G401 (cell line): ENCODE data around the gene DTNA. TPM values are rescaled to one million over a fixed set of nuclear protein-coding genes. Genes with fewer than 3 reads are reported as not detected.
"Not testable (repeated sequence)": the region's sequence is repeated elsewhere in the genome, so short reads cannot be mapped to it uniquely, and the experiment has no call there.

ENCODE experiments used
- DNase-seq: peaks from one replicate; pipeline ENCODE4 v3.0.0-alpha.2; 2015; ENCODE audit warnings: low spot score
- in situ Hi-C: cut with HindIII; loops from 2 replicates; pipeline ENCODE4 v1.10.0; 2016; ENCODE audit warnings: low sequenced_read_pairs, mixed read lengths
- total RNA-seq: library from RNA; depleted of rRNA; stranded (reverse); fragments of >200 nt; shearing (Covaris generic); gene quantifications from 2 replicates; pipeline ENCODE4 v1.2.3, GENCODE V29; 2014

Gene DTNA
- total RNA-seq, 1 experiment from 2014 or later, result 0.14 TPM

DNA sequence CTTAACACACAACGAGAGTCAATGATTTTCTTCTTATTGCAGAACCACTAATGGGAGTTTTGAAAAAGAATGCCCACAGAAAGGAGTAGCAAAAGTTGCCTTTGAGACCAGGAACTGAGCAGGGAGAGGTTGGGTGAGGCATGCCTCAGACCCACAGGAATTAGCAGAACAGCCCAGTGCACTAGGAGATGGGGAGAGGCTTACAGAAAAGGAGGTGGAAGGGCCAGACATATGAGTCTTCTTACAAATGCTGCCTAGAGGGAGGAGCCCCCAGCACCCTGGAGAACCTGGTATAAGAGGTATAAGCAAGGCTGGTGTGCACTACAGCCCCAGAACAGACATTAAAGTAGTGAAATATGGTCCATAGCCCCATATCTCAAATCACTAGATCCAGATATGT is 162.0 kb downstream of the DTNA start:
- in situ Hi-C loops, result no loop called here
- DNase-seq, result no peak

DNA sequence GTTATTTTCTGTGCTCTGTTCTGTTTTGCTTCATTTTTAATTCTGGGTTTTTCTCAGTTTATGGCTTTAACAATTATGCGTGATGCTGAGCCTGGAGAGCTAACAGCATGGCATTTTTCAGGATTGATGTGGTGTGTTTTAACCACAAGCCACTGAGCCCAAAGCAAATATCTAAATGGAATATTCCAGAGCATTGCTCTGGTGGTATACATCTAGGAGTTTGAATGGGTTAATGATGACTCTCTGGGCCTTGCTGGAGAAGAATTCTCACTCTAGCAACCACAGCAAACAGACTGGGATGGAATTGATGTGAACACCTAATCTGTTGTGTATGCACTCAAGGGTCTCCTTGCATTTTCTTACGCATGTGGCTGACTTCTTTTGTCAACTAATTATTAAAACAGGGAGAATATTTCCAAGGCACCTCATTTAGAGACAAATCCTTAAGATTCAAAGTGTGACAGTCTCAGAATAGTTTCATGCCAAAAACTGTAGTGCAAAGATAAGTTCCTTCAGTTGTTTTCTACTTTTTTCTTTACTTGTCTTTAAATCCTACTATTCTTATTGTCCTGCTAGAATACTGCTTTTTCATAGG is 164.0 kb downstream of the DTNA start:
- in situ Hi-C loops, result no loop called here
- no peak for DNase-seq

DNA sequence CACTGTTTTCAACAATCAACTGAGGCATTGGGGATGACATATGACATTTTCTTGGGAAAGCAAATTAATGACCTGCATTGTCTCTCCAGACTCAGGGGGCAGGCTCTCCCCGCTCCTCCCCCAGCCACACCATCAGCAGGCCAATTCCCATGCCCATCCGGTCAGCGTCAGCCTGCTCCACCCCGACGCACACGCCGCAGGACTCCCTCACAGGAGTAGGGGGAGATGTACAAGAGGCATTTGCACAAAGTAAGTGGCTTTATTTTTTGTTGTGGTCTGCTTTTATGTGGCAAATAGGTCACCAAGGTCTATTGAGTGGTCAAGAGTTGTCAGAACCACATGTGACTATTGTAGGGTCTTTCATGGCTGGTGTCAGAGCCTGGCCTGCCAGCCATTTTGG is 165.1 kb downstream of the DTNA start:
- in situ Hi-C loops, result no loop called here

DNA sequence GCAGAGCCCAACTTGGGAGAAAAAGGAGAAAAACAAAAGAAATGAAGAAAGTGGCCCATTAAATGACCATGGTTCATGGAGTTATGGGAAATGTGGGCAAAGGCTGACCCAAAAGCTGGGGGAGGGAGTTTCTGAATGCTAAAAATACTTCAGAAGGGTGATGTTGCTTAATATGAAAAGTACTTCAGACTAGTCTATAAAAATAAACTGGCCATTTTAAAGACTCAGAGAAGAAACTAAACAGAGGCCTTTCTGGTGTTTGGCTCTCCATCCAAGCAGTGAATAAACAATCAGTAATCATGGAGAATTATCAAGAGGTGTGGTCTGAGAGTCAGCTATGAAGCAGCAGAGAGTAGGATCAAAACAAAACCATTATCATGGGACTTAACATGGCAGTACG is 170.3 kb downstream of the DTNA start:
- in situ Hi-C loops, result no loop called here
- DNase-seq, result no peak

More for the DNA sequence above, 165.1 kb downstream of the DTNA start:
- no peak for DNase-seq

DNA sequence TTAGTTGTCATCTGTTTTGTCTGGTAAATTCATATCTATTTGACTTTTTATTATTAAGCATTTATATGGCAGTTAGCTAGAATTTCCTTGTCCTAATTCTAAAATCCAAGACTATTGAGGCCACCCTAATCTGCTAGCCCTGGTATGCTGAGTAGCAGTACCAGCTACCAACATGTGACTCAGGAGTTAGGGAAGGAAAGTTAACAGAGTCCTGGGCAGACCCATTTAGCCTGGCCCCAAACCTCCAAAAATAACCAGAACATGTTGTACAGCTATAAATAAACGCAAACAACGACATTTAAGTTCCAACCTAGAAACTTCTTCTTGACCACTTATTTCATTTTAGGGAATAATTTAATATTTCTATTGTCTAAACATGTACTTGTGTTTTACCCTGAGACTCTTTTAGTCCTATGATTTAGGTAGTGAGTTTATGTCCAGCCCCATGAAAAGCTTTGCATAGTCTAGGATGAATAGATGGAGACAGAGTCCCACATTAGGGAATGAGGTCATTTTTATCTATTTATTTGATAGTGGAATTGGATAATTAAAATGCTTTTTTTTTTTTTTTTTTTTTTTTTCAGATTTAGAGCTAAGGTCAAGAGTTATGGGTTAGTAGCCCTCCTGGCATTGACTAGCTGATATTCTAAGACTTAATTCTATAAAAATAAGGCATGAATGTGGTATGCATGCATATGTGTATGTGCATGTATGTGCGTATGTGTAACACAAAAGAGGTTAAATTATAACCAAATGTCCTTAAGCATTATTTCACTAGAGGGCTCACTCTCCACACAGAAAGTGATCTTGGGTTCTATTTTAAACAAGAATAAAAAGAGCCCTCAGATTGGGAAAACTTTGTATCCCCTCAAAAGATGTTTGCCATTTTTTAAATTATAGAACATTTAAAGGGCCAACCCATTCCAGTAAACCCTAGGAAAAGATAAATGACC is 171.1 kb downstream of the DTNA start:
- no peak for DNase-seq
- in situ Hi-C loops, result no loop called here

GRCh38 chr18:34884436-34884835 is 174.3 kb downstream of the DTNA start:
- no peak for DNase-seq
- in situ Hi-C loops, result no loop called here

GRCh38 chr18:34886177-34886576 is 176.1 kb downstream of the DTNA start:
- in situ Hi-C loops, result no loop called here
- no peak for DNase-seq

DNA sequence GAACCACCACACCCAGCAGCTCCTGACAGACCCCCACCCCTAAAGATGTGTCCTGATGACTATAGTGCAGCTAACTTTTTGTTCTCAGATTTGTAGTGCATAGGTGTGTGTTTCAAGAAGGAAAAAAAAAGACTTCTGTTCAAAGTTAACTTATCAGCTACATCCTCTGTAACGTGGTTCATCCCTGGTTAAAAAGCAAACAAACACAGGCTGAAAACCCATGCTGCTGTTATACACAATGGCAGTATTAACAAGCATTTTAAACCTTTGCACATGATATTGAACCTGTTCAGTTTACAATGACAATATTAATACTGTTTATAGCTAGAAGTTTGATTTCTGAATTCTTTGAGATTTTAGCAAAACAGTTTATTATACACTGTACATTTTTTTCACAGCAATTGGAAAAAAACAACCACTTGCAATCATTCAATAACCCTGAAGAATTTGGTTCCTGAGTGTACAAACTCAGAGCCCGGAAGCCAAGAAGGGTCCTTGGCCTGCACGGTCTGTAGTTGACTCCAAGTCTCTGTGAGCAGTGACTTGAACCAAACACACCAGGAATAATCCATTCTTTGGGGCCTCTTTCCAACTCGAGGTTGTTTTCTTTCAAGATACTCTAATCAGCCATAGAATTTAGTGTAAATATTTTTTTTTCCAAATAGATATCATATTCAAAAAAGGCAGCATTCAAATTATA is 177.9 kb downstream of the DTNA start:
- DNase-seq, result no peak
- in situ Hi-C loops, result no loop called here

GRCh38 chr18:34890486-34891085 is 180.5 kb downstream of the DTNA start:
- in situ Hi-C loops, result no loop called here

GRCh38 chr18:34892379-34892778 is 182.3 kb downstream of the DTNA start:
- in situ Hi-C loops, result no loop called here
- no peak for DNase-seq

More at GRCh38 chr18:34890486-34891085, 180.5 kb downstream of the DTNA start:
- DNase-seq, result no peak

DNA sequence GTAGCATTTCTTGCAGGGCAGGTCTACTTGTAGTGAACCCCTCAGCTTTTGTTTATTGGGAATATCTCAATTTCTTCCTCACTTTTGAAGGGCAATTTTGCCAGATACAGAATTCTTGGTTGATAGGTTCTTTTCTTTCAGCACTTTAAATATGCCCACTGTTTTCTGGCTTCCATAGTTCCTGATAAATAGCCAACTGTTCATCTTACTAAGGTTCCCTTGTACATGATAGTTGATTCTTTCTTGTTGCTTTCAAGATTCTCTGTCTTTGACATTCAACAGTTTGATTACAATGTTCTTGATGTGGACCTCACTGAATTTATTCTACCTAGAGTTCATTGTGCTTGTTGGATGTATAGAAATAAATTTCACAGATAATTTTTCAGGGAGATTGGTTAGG is 183.1 kb downstream of the DTNA start:
- no peak for DNase-seq
- in situ Hi-C loops, result no loop called here

DNA sequence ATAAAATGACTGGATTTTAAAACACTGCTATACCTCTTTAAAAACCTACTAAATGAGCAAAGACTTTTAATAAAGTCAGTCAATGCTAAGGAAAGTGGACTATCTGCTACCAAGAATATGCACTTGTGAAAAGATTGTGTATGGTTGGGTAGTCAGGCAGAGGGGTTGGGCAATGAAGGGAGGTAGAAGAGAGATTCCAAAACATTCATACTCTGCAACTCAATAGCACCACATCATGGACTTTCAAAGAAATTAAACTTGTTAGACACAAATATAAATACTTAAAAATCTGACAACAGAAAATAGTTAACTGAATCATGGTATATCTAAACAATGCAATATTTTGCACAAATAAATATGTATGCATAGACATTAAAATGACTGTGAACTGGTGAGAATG is 191.2 kb downstream of the DTNA start:
- no peak for DNase-seq
- in situ Hi-C loops, result no loop called here

- in situ Hi-C loops, result no loop called here
- DNase-seq, result no peak
These were observed 194.9 kb downstream of the DTNA start for GRCh38 chr18:34904994-34905393.

- DNase-seq, in situ Hi-C loops: not testable (repeated sequence)
These were observed 196.9 kb downstream of the DTNA start for GRCh38 chr18:34906985-34907384.

DNA sequence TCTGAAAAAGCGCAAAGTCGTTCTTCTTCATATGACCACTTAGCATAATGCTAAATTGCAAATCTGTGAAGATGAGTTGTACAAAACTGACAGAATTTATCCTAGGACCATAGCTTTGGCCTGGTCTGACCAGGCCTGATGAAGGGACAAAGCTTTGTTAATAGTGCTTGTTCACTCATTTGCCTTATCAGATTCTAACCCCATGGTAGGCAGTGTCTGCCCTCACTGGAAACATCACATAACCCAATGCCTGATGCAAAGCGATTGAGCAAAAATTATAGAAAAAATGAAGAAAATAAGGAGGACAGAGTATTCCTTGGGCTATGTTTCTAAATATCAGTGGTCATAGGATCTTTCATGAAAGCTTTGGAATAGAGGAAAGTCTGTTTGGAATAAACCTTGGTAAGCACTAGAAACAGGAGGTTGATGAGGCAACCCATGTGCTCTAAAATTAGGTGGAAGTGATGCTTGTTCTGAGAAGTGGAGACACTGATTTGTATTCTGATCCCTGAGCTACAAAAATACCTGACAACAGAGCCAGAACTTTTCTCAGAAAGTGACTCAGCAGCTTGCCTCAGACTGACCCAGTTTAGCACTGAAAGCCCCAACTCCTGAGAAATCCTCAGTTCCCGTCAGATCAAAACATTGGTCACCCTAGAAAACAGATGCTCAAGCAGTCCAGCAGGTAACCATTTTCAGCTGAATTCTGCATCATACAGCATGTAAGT is 199.7 kb downstream of the DTNA start:
- in situ Hi-C loops, result no loop called here
- no peak for DNase-seq

- in situ Hi-C loops, result no loop called here
- no peak for DNase-seq
These were observed 201.0 kb downstream of the DTNA start for GRCh38 chr18:34911081-34911480.

- DNase-seq, result peak; percentile 81
- in situ Hi-C loops, result no loop called here
These were observed 201.7 kb downstream of the DTNA start for GRCh38 chr18:34911661-34912384.

- DNase-seq, result no peak
- in situ Hi-C loops, result no loop called here
These were observed 204.0 kb downstream of the DTNA start for GRCh38 chr18:34913837-34914661.
